Measurements from ENCODE around the gene NLGN1. TPM values are rescaled to one million over a fixed set of nuclear protein-coding genes. Genes with fewer than 3 reads are reported as not detected.

NLGN1 gene
- total and polyA plus RNA-seq, 9 of the 15 experiments (the other 6 are each of a cell fraction or from before 2014, with no cell fraction given) = under 0.01 to 0.01 TPM; not detected in 7

GRCh38 chr3:174202561-174202960, 805.0 kb downstream of the NLGN1 start (continued):
- TF ChIP-seq ZMIZ1 (IDR thresholded peaks at IDR 0.05; ENCODE audit: low read depth in 2 of 2, low read length in 2 of 2) (no peak), ZNF780A (CRISPR knock-in tag; IDR thresholded peaks at IDR 0.05) (no peak), CCAR2 (IDR thresholded peaks at IDR 0.05; ENCODE audit: low read depth, low read length) (no peak), ZNF586 (CRISPR knock-in tag; conservative IDR thresholded peaks at IDR 0.05) (no peak), ZNF644 (tag; IDR thresholded peaks at IDR 0.05; ENCODE audit: low read depth) (no peak)

GRCh38 chr3:174204765-174205164, 807.2 kb downstream of the NLGN1 start:
- CTCF ChIA-PET (ENCODE audit: low intra/inter-chr PET ratio) = no interaction called here

More at GRCh38 chr3:174204765-174205164, 807.2 kb downstream of the NLGN1 start:
- Histone ChIP-seq H2AFZ (ENCODE audit: low read depth, low read length) (no peak overlapping the region), H4K20me1 (replicated peaks; ENCODE audit: control insufficient read depth, insufficient read depth, low read length) (no peaks in the 10 kb centered on the region), H3K9me1 (ENCODE audit: control insufficient read depth, insufficient read depth, low read length) (no peaks in the 10 kb centered on the region), H3K4me2 (ENCODE audit: insufficient read depth, low read length) (no peak overlapping the region), H3K4me1 (replicated peaks in 1 of 2; ENCODE audit: control insufficient read depth in 2 of 2, insufficient read depth in 2 of 2, low read length in 2 of 2) (no peaks in the 10 kb centered on the region), H3K27ac (ENCODE audit: extremely low read depth, low read depth, low read length) (no peak overlapping the region), H3K27me3 (ENCODE audit: control insufficient read depth in 2 of 2, insufficient read depth in 2 of 2, low read length in 2 of 2) (no peaks in the 10 kb centered on the region), H3K79me2 (ENCODE audit: control insufficient read depth, insufficient read depth, low read length) (no peaks in the 10 kb centered on the region), H3K9ac (ENCODE audit: insufficient read depth in 1 of 2, low read depth in 2 of 2, low read length in 2 of 2) (no peak overlapping the region), H3K9me3 (replicated peaks; ENCODE audit: control insufficient read depth, insufficient read depth, low read depth, low read length) (no peaks in the 10 kb centered on the region), H3K4me3 (no peak overlapping the region), H3K36me3 (ENCODE audit: control insufficient read depth, insufficient read depth, low read length) (no peaks in the 10 kb centered on the region)
- FAIRE-seq (no peak), ATAC-seq (no peak), DNase-seq (ENCODE audit: extremely low read depth in 1 of 4, low spot score in 3 of 4) (no peak)
- BruUV-seq (replicated peaks) = no TSS peak
- 0% methylated on average over 1 of the region's 1 CpG for WGBS (ENCODE audit: insufficient coverage, low coverage, missing lambda C conversion rate)
- in situ Hi-C loops (cut with MboI) = no loop called here
- peak; percentile 65 for TF ChIP-seq TFE3 (CRISPR knock-in tag; IDR thresholded peaks at IDR 0.05)
- TF ChIP-seq HMBOX1 (IDR thresholded peaks at IDR 0.05) = no peak
- POLR2A ChIA-PET = no interaction called here
- intact Hi-C loops (cut with micrococcal nuclease) = no loop called here
